Measurements from ENCODE around the gene SEZ6L. TPM values are rescaled to one million over a fixed set of nuclear protein-coding genes. Genes with fewer than 3 reads are reported as not detected.

SEZ6L gene
- total RNA-seq, 1 donor from 2014 or later = 2.3 TPM

DNA sequence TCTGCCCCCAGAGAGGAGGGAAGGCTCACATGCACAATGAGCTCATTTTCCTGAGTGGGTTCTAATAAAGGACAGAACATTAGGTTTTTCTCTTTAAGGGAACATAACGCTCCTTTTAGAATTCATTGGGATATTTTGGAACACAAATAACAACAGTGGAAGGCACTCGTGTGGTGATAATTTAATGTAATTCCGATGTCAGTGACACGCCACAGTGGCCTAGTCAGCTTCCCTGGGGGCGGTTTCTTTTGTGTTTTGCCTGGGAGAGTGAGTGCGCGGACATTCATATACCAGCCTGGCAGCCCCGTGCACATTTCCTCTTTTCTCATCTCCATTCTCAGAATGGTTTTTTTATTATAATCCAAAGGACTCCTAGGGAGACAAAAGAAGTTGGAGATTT is 41.1 kb downstream of the SEZ6L start:
- H3K36me3 Mint-ChIP-seq (ENCODE audit: low read depth, unreplicated experiment) = no peaks in the 10 kb centered on the region
- Histone ChIP-seq H4K20me1 (ENCODE audit: insufficient read depth, low read length) (no peaks in the 10 kb centered on the region), H3K27me3 (ENCODE audit: insufficient read depth, low read length) (no peaks in the 10 kb centered on the region), H2AFZ (ENCODE audit: low read depth, low read length) (no peak overlapping the region), H3K4me3 (ENCODE audit: insufficient read depth, low read depth, low read length) (no peak overlapping the region), H3K79me2 (ENCODE audit: insufficient read depth, low read length) (no peaks in the 10 kb centered on the region), H3K9me3 (ENCODE audit: insufficient read depth, low read depth, low read length) (no peaks in the 10 kb centered on the region), H3K9ac (ENCODE audit: low read length) (no peak overlapping the region), H3K27ac (ENCODE audit: low read depth, low read length) (no peak overlapping the region), H3K4me2 (ENCODE audit: low read length) (no peak overlapping the region), H3K36me3 (ENCODE audit: insufficient read depth, low read length) (no peaks in the 10 kb centered on the region), H3K4me1 (ENCODE audit: insufficient read depth, low read length) (no peaks in the 10 kb centered on the region)
- DNase-seq (ENCODE audit: low read depth) (no peak), FAIRE-seq (no peak)
- no peaks in the 10 kb centered on the region for H3K4me1 Mint-ChIP-seq (ENCODE audit: low read depth, unreplicated experiment)
- peaks cover 12% of the 10 kb centered on the region for H3K27me3 Mint-ChIP-seq (ENCODE audit: low read depth, unreplicated experiment)
- H3K9me3 Mint-ChIP-seq (ENCODE audit: unreplicated experiment) = no peaks in the 10 kb centered on the region
- no peak overlapping the region for H3K27ac Mint-ChIP-seq (ENCODE audit: unreplicated experiment)
- H3K4me3 Mint-ChIP-seq (ENCODE audit: unreplicated experiment) = no peak overlapping the region
- TF ChIP-seq, protein P1, sequence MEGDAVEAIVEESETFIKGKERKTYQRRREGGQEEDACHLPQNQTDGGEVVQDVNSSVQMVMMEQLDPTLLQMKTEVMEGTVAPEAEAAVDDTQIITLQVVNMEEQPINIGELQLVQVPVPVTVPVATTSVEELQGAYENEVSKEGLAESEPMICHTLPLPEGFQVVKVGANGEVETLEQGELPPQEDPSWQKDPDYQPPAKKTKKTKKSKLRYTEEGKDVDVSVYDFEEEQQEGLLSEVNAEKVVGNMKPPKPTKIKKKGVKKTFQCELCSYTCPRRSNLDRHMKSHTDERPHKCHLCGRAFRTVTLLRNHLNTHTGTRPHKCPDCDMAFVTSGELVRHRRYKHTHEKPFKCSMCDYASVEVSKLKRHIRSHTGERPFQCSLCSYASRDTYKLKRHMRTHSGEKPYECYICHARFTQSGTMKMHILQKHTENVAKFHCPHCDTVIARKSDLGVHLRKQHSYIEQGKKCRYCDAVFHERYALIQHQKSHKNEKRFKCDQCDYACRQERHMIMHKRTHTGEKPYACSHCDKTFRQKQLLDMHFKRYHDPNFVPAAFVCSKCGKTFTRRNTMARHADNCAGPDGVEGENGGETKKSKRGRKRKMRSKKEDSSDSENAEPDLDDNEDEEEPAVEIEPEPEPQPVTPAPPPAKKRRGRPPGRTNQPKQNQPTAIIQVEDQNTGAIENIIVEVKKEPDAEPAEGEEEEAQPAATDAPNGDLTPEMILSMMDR (IDR thresholded peaks at IDR 0.05; ENCODE audit: insufficient read depth, low read depth, low read length) = no peak
- no peak for TF ChIP-seq EZH2 (IDR thresholded peaks at IDR 0.05; ENCODE audit: insufficient read depth, low read length)

DNA sequence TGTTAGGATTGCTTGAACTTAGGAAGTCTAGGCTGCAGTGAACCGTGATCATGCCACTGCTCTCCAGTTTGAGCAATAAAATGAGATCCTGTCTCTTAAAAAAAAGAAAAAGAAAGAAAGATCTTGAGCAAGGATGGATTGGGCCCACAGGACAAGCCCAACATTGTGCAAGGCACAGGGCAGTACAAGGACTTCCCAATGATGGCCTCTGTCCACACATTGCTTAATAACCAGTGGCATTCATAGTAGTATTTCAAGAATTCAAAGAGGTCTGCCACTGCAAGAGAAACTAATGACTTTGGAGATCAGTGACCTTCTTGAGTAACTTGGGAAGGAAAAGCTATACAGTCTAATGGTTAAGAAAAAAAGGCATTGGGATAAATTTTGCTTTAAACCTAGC is 44.6 kb downstream of the SEZ6L start:
- Histone ChIP-seq H3K36me3 (ENCODE audit: insufficient read depth, low read length) (no peaks in the 10 kb centered on the region), H3K4me3 (ENCODE audit: insufficient read depth, low read depth, low read length) (no peak overlapping the region), H3K9me3 (ENCODE audit: insufficient read depth, low read depth, low read length) (peaks cover 3% of the 10 kb centered on the region), H3K4me1 (ENCODE audit: insufficient read depth, low read length) (no peaks in the 10 kb centered on the region), H3K4me2 (ENCODE audit: low read length) (no peak overlapping the region), H2AFZ (ENCODE audit: low read depth, low read length) (no peak overlapping the region), H4K20me1 (ENCODE audit: insufficient read depth, low read length) (no peaks in the 10 kb centered on the region), H3K9ac (ENCODE audit: low read length) (no peak overlapping the region), H3K27ac (ENCODE audit: low read depth, low read length) (no peak overlapping the region), H3K27me3 (ENCODE audit: insufficient read depth, low read length) (no peaks in the 10 kb centered on the region), H3K79me2 (ENCODE audit: insufficient read depth, low read length) (no peaks in the 10 kb centered on the region)
- Mint-ChIP-seq H3K36me3 (ENCODE audit: low read depth, unreplicated experiment) (no peaks in the 10 kb centered on the region), H3K9me3 (ENCODE audit: unreplicated experiment) (no peaks in the 10 kb centered on the region), H3K4me1 (ENCODE audit: low read depth, unreplicated experiment) (no peaks in the 10 kb centered on the region), H3K4me3 (ENCODE audit: unreplicated experiment) (no peak overlapping the region), H3K27ac (ENCODE audit: unreplicated experiment) (no peak overlapping the region), H3K27me3 (ENCODE audit: low read depth, unreplicated experiment) (peaks cover 17% of the 10 kb centered on the region)
- TF ChIP-seq, protein P1 (IDR thresholded peaks at IDR 0.05; ENCODE audit: insufficient read depth, low read depth, low read length) = no peak
- no peak for TF ChIP-seq EZH2 (IDR thresholded peaks at IDR 0.05; ENCODE audit: insufficient read depth, low read length)
- no peak for FAIRE-seq
- no peak for DNase-seq (ENCODE audit: low read depth)

DNA sequence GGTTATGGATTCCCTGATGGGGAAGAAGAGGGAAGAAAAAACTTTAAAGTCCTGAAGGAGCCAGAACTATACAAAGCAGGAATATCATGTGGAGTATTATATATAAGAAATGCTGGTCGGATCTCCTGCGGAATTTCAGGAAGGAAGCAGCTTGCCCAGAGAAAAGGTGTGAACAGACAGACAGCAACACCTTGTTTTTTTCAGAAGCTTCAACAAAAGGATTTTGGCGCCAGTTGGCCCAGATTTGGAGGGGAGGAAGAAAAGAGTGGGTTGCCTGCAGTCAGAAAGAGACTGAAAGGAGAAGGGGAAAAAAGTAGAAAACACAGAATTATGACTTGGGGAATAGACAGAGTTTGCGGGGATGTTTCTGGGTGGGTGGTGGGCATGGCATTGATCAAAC is 45.2 kb downstream of the SEZ6L start:
- no peak for TF ChIP-seq EZH2 (IDR thresholded peaks at IDR 0.05; ENCODE audit: insufficient read depth, low read length)
- TF ChIP-seq, protein P1 (IDR thresholded peaks at IDR 0.05; ENCODE audit: insufficient read depth, low read depth, low read length) = no peak
- DNase-seq (ENCODE audit: low read depth) = no peak
- H3K9me3 Mint-ChIP-seq (ENCODE audit: unreplicated experiment) = no peaks in the 10 kb centered on the region
- Histone ChIP-seq H3K36me3 (ENCODE audit: insufficient read depth, low read length) (no peaks in the 10 kb centered on the region), H2AFZ (ENCODE audit: low read depth, low read length) (no peak overlapping the region), H3K27me3 (ENCODE audit: insufficient read depth, low read length) (no peaks in the 10 kb centered on the region), H3K79me2 (ENCODE audit: insufficient read depth, low read length) (no peaks in the 10 kb centered on the region), H3K4me3 (ENCODE audit: insufficient read depth, low read depth, low read length) (no peak overlapping the region), H3K27ac (ENCODE audit: low read depth, low read length) (no peak overlapping the region), H3K9ac (ENCODE audit: low read length) (no peak overlapping the region), H3K9me3 (ENCODE audit: insufficient read depth, low read depth, low read length) (peaks cover 3% of the 10 kb centered on the region), H3K4me2 (ENCODE audit: low read length) (no peak overlapping the region), H3K4me1 (ENCODE audit: insufficient read depth, low read length) (no peaks in the 10 kb centered on the region), H4K20me1 (ENCODE audit: insufficient read depth, low read length) (no peaks in the 10 kb centered on the region)
- FAIRE-seq = no peak
- H3K4me3 Mint-ChIP-seq (ENCODE audit: unreplicated experiment) = no peak overlapping the region
- peaks cover 17% of the 10 kb centered on the region for H3K27me3 Mint-ChIP-seq (ENCODE audit: low read depth, unreplicated experiment)
- H3K36me3 Mint-ChIP-seq (ENCODE audit: low read depth, unreplicated experiment) = no peaks in the 10 kb centered on the region
- no peaks in the 10 kb centered on the region for H3K4me1 Mint-ChIP-seq (ENCODE audit: low read depth, unreplicated experiment)
- no peak overlapping the region for H3K27ac Mint-ChIP-seq (ENCODE audit: unreplicated experiment)
